Measurements from ENCODE around the gene ARHGAP24. TPM values are rescaled to one million over a fixed set of nuclear protein-coding genes. Genes with fewer than 3 reads are reported as not detected.
"Not testable (repeated sequence)": the region's sequence is repeated elsewhere in the genome, so short reads cannot be mapped to it uniquely, and the experiment has no call there.

The ARHGAP24 gene
- total RNA-seq, 1 experiment from 2014 or later, result 2.1 TPM

- H3K27ac Mint-ChIP-seq; H3K36me3 Mint-ChIP-seq; ATAC-seq; DNase-seq (ENCODE audit: low spot score); H3K4me3 Mint-ChIP-seq; CTCF ChIA-PET; POLR2A ChIA-PET; H3K27me3 Mint-ChIP-seq (ENCODE audit: low read depth): not testable (repeated sequence)
- Mint-ChIP-seq H3K4me1 (peaks cover 42% of the 10 kb centered on the region), H3K9me3 (peaks cover 18% of the 10 kb centered on the region)
These were observed 345.2 kb downstream of the ARHGAP24 start for GRCh38 chr4:85820101-85820500.

- no peak overlapping the region for H3K27ac Mint-ChIP-seq
- CTCF ChIA-PET, result no interaction called here
These were observed 346.9 kb downstream of the ARHGAP24 start for GRCh38 chr4:85821688-85822455.

GRCh38 chr4:85823295-85823694 lies 348.3 kb downstream of the ARHGAP24 start:
- Mint-ChIP-seq H3K27ac (peak overlapping the region; percentile 35; the same call in 1 of the 2 replicates), H3K4me1 (peaks cover 69% of the 10 kb centered on the region), H3K27me3 (ENCODE audit: low read depth) (no peaks in the 10 kb centered on the region), H3K9me3 (peaks cover 5% of the 10 kb centered on the region), H3K4me3 (no peak overlapping the region), H3K36me3 (peaks cover 4% of the 10 kb centered on the region; the same call in 1 of the 2 replicates)
- POLR2A ChIA-PET, result no interaction called here
- no peak for DNase-seq (ENCODE audit: low spot score)
- CTCF ChIA-PET, result interaction anchor here (1.6 kb wide), 1 partner anchor 26 kb away, joined by 23 read pairs; no protein-coding TSS in a partner anchor
- peak; percentile 22 for ATAC-seq
- TF ChIP-seq SP1 (CRISPR knock-in tag; conservative IDR thresholded peaks at IDR 0.05) (no peak), ZNF416 (CRISPR knock-in tag; IDR thresholded peaks at IDR 0.05) (no peak), ZNF219 (CRISPR knock-in tag; IDR thresholded peaks at IDR 0.05; ENCODE audit: borderline replicate concordance) (no peak), USF2 (CRISPR knock-in tag; IDR thresholded peaks at IDR 0.05) (0 out of 2 replicates have a peak, but pooled peaks have one; percentile 8)
- TF ChIP-seq, protein P1, sequence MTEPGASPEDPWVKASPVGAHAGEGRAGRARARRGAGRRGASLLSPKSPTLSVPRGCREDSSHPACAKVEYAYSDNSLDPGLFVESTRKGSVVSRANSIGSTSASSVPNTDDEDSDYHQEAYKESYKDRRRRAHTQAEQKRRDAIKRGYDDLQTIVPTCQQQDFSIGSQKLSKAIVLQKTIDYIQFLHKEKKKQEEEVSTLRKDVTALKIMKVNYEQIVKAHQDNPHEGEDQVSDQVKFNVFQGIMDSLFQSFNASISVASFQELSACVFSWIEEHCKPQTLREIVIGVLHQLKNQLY (CRISPR knock-in tag; IDR thresholded peaks at IDR 0.05), result no peak

More at GRCh38 chr4:85821688-85822455, 346.9 kb downstream of the ARHGAP24 start:
- H3K27me3 Mint-ChIP-seq (ENCODE audit: low read depth), result no peaks in the 10 kb centered on the region
- H3K9me3 Mint-ChIP-seq, result peaks cover 5% of the 10 kb centered on the region
- H3K4me1 Mint-ChIP-seq, result peaks cover 59% of the 10 kb centered on the region
- no peak overlapping the region for H3K4me3 Mint-ChIP-seq
- TF ChIP-seq, protein P2, sequence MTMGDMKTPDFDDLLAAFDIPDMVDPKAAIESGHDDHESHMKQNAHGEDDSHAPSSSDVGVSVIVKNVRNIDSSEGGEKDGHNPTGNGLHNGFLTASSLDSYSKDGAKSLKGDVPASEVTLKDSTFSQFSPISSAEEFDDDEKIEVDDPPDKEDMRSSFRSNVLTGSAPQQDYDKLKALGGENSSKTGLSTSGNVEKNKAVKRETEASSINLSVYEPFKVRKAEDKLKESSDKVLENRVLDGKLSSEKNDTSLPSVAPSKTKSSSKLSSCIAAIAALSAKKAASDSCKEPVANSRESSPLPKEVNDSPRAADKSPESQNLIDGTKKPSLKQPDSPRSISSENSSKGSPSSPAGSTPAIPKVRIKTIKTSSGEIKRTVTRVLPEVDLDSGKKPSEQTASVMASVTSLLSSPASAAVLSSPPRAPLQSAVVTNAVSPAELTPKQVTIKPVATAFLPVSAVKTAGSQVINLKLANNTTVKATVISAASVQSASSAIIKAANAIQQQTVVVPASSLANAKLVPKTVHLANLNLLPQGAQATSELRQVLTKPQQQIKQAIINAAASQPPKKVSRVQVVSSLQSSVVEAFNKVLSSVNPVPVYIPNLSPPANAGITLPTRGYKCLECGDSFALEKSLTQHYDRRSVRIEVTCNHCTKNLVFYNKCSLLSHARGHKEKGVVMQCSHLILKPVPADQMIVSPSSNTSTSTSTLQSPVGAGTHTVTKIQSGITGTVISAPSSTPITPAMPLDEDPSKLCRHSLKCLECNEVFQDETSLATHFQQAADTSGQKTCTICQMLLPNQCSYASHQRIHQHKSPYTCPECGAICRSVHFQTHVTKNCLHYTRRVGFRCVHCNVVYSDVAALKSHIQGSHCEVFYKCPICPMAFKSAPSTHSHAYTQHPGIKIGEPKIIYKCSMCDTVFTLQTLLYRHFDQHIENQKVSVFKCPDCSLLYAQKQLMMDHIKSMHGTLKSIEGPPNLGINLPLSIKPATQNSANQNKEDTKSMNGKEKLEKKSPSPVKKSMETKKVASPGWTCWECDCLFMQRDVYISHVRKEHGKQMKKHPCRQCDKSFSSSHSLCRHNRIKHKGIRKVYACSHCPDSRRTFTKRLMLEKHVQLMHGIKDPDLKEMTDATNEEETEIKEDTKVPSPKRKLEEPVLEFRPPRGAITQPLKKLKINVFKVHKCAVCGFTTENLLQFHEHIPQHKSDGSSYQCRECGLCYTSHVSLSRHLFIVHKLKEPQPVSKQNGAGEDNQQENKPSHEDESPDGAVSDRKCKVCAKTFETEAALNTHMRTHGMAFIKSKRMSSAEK (CRISPR knock-in tag; IDR thresholded peaks at IDR 0.05; ENCODE audit: borderline replicate concordance), result no peak
- ATAC-seq (no peak), DNase-seq (ENCODE audit: low spot score) (no peak)
- peaks cover 4% of the 10 kb centered on the region; the same call in 1 of the 2 replicates for H3K36me3 Mint-ChIP-seq
- POLR2A ChIA-PET, result no interaction called here

- ChIA-PET CTCF (interaction anchor here (1.6 to 2.0 kb wide), 2 partner anchors 27 to 28 kb away, joined by 17 to 23 read pairs; no protein-coding TSS in a partner anchor), POLR2A (no interaction called here)
- H3K36me3 Mint-ChIP-seq, result peaks cover 4% of the 10 kb centered on the region; the same call in 1 of the 2 replicates
- H3K27me3 Mint-ChIP-seq (ENCODE audit: low read depth), result no peaks in the 10 kb centered on the region
- ATAC-seq (no peak), DNase-seq (ENCODE audit: low spot score) (no peak)
- peaks cover 64% of the 10 kb centered on the region for H3K4me1 Mint-ChIP-seq
- H3K27ac Mint-ChIP-seq, result peak overlapping the region; percentile 67; the same call in 1 of the 2 replicates
- H3K4me3 Mint-ChIP-seq, result no peak overlapping the region
- H3K9me3 Mint-ChIP-seq, result peaks cover 5% of the 10 kb centered on the region
- TF ChIP-seq RELA (CRISPR knock-in tag; IDR thresholded peaks at IDR 0.05; ENCODE audit: borderline replicate concordance) (no peak), E2F4 (CRISPR knock-in tag; IDR thresholded peaks at IDR 0.05; ENCODE audit: borderline replicate concordance, low read depth) (no peak), MXD4 (CRISPR knock-in tag; IDR thresholded peaks at IDR 0.05; ENCODE audit: borderline replicate concordance) (no peak), ATF2 (CRISPR knock-in tag; IDR thresholded peaks at IDR 0.05; ENCODE audit: borderline replicate concordance, low read depth) (no peak), MAX (CRISPR knock-in tag; IDR thresholded peaks at IDR 0.05) (no peak), NR1H2 (CRISPR knock-in tag; IDR thresholded peaks at IDR 0.05) (no peak), SMAD3 (CRISPR knock-in tag; IDR thresholded peaks at IDR 0.05; ENCODE audit: borderline replicate concordance) (no peak), JUN (CRISPR knock-in tag; IDR thresholded peaks at IDR 0.05) (no peak), FOXK1 (CRISPR knock-in tag; IDR thresholded peaks at IDR 0.05) (no peak)
These were observed 349.4 kb downstream of the ARHGAP24 start for GRCh38 chr4:85824166-85824945.
